ENCODE data around the gene B3GNT9.
"Not testable (repeated sequence)": the region's sequence is repeated elsewhere in the genome, so short reads cannot be mapped to it uniquely, and the experiment has no call there.

B3GNT9 gene

GRCh38 chr16:67150047-67150832 lies 558 bp downstream of the B3GNT9 start:
- peak in 1 of 14 donors; percentile 74 for DNase-seq

GRCh38 chr16:67149276-67150046 lies 1.3 kb downstream of the B3GNT9 start:
- no peak for DNase-seq

GRCh38 chr16:67148656-67149275 lies 2.0 kb downstream of the B3GNT9 start:
- DNase-seq: no peak

GRCh38 chr16:67148221-67148620 lies 2.6 kb downstream of the B3GNT9 start:
- no peak for DNase-seq

GRCh38 chr16:67147437-67148140 lies 3.2 kb downstream of the B3GNT9 start:
- peak in 1 of 14 donors; percentile 45 for DNase-seq

GRCh38 chr16:67146523-67147357 lies 4.1 kb downstream of the B3GNT9 start:
- peak in 1 of 14 donors; percentile 17 for DNase-seq

GRCh38 chr16:67145746-67146145 lies 5.1 kb downstream of the B3GNT9 start:
- DNase-seq: no peak

- no peak for DNase-seq
Observed at GRCh38 chr16:67144943-67145342, 5.9 kb downstream of the B3GNT9 start.

- no peak for DNase-seq
Observed at GRCh38 chr16:67142342-67142741, 8.5 kb downstream of the B3GNT9 start.

GRCh38 chr16:67141391-67141790 lies 9.4 kb downstream of the B3GNT9 start:
- no peak for DNase-seq

GRCh38 chr16:67137605-67138004 lies 13.2 kb downstream of the B3GNT9 start:
- no peak for DNase-seq

GRCh38 chr16:67129422-67129821 lies 21.4 kb downstream of the B3GNT9 start:
- peak in 1 of 14 donors; percentile 30 for DNase-seq

GRCh38 chr16:67128887-67129286 lies 21.9 kb downstream of the B3GNT9 start:
- DNase-seq: peak in 1 of 14 donors; percentile 30

- no peak for DNase-seq
Observed at GRCh38 chr16:67128417-67128816, 22.4 kb downstream of the B3GNT9 start.

GRCh38 chr16:67122799-67123198 lies 28.0 kb downstream of the B3GNT9 start:
- DNase-seq: not testable (repeated sequence)

- no peak for DNase-seq
Observed at GRCh38 chr16:67120025-67120424, 30.8 kb downstream of the B3GNT9 start.

- DNase-seq: no peak
Observed at GRCh38 chr16:67117716-67118115, 33.1 kb downstream of the B3GNT9 start.

- DNase-seq: peak in 4 of 14 donors; percentile 20 to 31 (median 22)
Observed at GRCh38 chr16:67116388-67117311, 34.1 kb downstream of the B3GNT9 start.

- no peak for DNase-seq
Observed at GRCh38 chr16:67115639-67116038, 35.2 kb downstream of the B3GNT9 start.

- no peak for DNase-seq
Observed at GRCh38 chr16:67114793-67115192, 36.0 kb downstream of the B3GNT9 start.
